K562 (cell line): ENCODE data around the gene ING5. TPM values are rescaled to one million over a fixed set of nuclear protein-coding genes. Genes with fewer than 3 reads are reported as not detected.

Source experiments
- ATAC-seq: fragments of 200-7000 bp; cut with Tn5 transposase; 3 replicates; pipeline ENCODE4 v1.9.1; 2020; ENCODE audit warnings: moderate library complexity
- BruUV-seq: library from RNA; stranded (reverse); fragments of 400-500 nt; replicated peaks from 2 replicates; lab custom pipeline; 2021; lab: Mats Ljungman, UMichigan
- CTCF ChIA-PET: fragments of 300-600 bp; formaldehyde crosslinking; extraction: SDS; loops from one replicate; lab custom pipeline; 2021; ENCODE audit warnings: low intra/inter-chr PET ratio; lab: Yijun Ruan, JAX
- POLR2A ChIA-PET: fragments of 300-600, 350-650 bp; sonication (Branson Sonifier 250); formaldehyde crosslinking; extraction: SDS; loops from one replicate; lab custom pipeline; 2021; ENCODE audit warnings: antibody characterized with exemption, inconsistent platforms; lab: Yijun Ruan, JAX
- DNase-seq, 4 experiments: peaks; one replicate each; pipeline versions ENCODE4 v3.0.0 to v3.0.0-alpha.2; 2011 to 2018; ENCODE audit warnings: low spot score in 3 of 4, mixed read lengths in 3 of 4; ENCODE audit errors: extremely low read depth in 1 of 4
- FAIRE-seq: peaks from 2 replicates; lab custom pipeline; 2011; peaks lifted over from hg19 to GRCh38; lab: Jason Lieb, UNC
- H2AFZ ChIP-seq: 2 replicates; pipeline ENCODE4 v1.6.0; 2011; ENCODE audit warnings: low read depth, low read length, control low read depth, inconsistent platforms
- H3K27ac ChIP-seq: fragments of 200-600 bp; 3 replicates; pipeline ENCODE4 v1.8.0; 2011; ENCODE audit warnings: low read depth, mild to moderate bottlenecking, control low read depth, inconsistent platforms, low read length, moderate library complexity, mixed read lengths; ENCODE audit errors: extremely low read depth
- H3K27me3 ChIP-seq, 2 experiments: fragments of 300-600 bp in 1 of 2; 2 replicates in 1 of 2; 3 replicates in 1 of 2; pipeline versions ENCODE4 v1.6.0 to v1.8.0; 2011; ENCODE audit warnings: inconsistent platforms in 2 of 2, low read length in 2 of 2, mild to moderate bottlenecking in 1 of 2, mixed read lengths in 1 of 2, moderate library complexity in 1 of 2; ENCODE audit not compliant: control insufficient read depth in 2 of 2, insufficient read depth in 2 of 2
- H3K36me3 ChIP-seq: fragments of 300-600 bp; 3 replicates; pipeline ENCODE4 v1.8.0; 2011; ENCODE audit warnings: mild to moderate bottlenecking, low read length, inconsistent platforms; ENCODE audit not compliant: control insufficient read depth, insufficient read depth
- H3K4me1 ChIP-seq, 2 experiments: fragments of 200-600 bp in 1 of 2; replicated peaks in 1 of 2; 2 replicates in 1 of 2; 3 replicates in 1 of 2; pipeline versions ENCODE4 v1.5.1 to v1.8.0; 2011; ENCODE audit warnings: inconsistent platforms in 2 of 2, low read length in 2 of 2, mild to moderate bottlenecking in 1 of 2, mixed read lengths in 1 of 2, moderate library complexity in 1 of 2; ENCODE audit not compliant: control insufficient read depth in 2 of 2, insufficient read depth in 2 of 2
- H3K4me2 ChIP-seq: 2 replicates; pipeline ENCODE4 v1.6.1; 2011; ENCODE audit warnings: low read length, control low read depth, inconsistent platforms, mixed read lengths; ENCODE audit not compliant: insufficient read depth
- H3K4me3 ChIP-seq: fragments of 200-600 bp; sonication (generic), shearing (Covaris generic); 2 replicates; pipeline ENCODE4 v1.5.1; 2016; ENCODE audit warnings: control low read depth, inconsistent platforms
- H3K79me2 ChIP-seq: fragments of 200-600 bp; 3 replicates; pipeline ENCODE4 v1.8.0; 2011; ENCODE audit warnings: low read length, inconsistent platforms; ENCODE audit not compliant: control insufficient read depth, insufficient read depth
- H3K9ac ChIP-seq, 2 experiments: 2 replicates each; pipeline versions ENCODE4 v1.6.0 to v1.6.1; 2011; ENCODE audit warnings: low read depth in 2 of 2, low read length in 2 of 2, control low read depth in 1 of 2, inconsistent platforms in 1 of 2, mild to moderate bottlenecking in 1 of 2, mixed read lengths in 1 of 2; ENCODE audit not compliant: insufficient read depth in 1 of 2
- H3K9me1 ChIP-seq: one replicate; pipeline ENCODE4 v1.6.0; 2011; ENCODE audit warnings: inconsistent platforms, mild to moderate bottlenecking, low read length, moderate library complexity; ENCODE audit not compliant: control insufficient read depth, insufficient read depth
- H3K9me3 ChIP-seq: replicated peaks from 2 replicates; pipeline ENCODE4 v1.5.1; 2011; ENCODE audit warnings: low read depth, low read length, inconsistent platforms; ENCODE audit not compliant: control insufficient read depth, insufficient read depth
- H4K20me1 ChIP-seq: replicated peaks from 2 replicates; pipeline ENCODE4 v1.6.1; 2011; ENCODE audit warnings: low read length, inconsistent platforms, mixed read lengths; ENCODE audit not compliant: control insufficient read depth, insufficient read depth
- E2F3 ChIP-seq: fragments of 250-450 bp; sonication (Bioruptor Pico); IDR thresholded peaks from 2 replicates; pipeline ENCODE4 v1.4.0; 2020; ENCODE audit warnings: mild to moderate bottlenecking
- JUN ChIP-seq, 2 experiments: sonication (generic) in 1 of 2; formaldehyde crosslinking in 1 of 2; IDR thresholded peaks; 2 replicates each; pipeline versions ENCODE4 v1.6.1 to v1.8.0; 2012 to 2022; ENCODE audit warnings: borderline replicate concordance in 2 of 2, mild to moderate bottlenecking in 2 of 2, improper control_type of control experiment in 1 of 2, low read depth in 1 of 2, low read length in 1 of 2, missing genetic modification reagents in 1 of 2
- MYNN ChIP-seq, 2 experiments: sonication (generic); formaldehyde crosslinking in 1 of 2; IDR thresholded peaks; 2 replicates each; pipeline versions ENCODE4 v1.5.0 to v1.6.1; 2016 to 2020; ENCODE audit warnings: antibody characterized with exemption in 1 of 2, missing genetic modification reagents in 1 of 2
- NCOR1 ChIP-seq: fragments of 450-650 bp; IDR thresholded peaks from 2 replicates; pipeline ENCODE4 v1.6.1; 2016; ENCODE audit warnings: mild to moderate bottlenecking, moderate library complexity
- NUFIP1 ChIP-seq: fragments of 450-650 bp; IDR thresholded peaks from 2 replicates; pipeline ENCODE4 v1.6.1; 2018; ENCODE audit not compliant: partially characterized antibody
- OTX1 ChIP-seq: fragments of 450-650 bp; formaldehyde crosslinking; IDR thresholded peaks from 2 replicates; pipeline ENCODE4 v1.4.0; 2022; ENCODE audit warnings: mild to moderate bottlenecking
- PCBP1 ChIP-seq: fragments of 200-400 bp; formaldehyde crosslinking; IDR thresholded peaks from 2 replicates; pipeline ENCODE4 v1.6.1; 2018; ENCODE audit warnings: mild to moderate bottlenecking, low read depth, low read length; ENCODE audit not compliant: poor library complexity, severe bottlenecking
- POLR2H ChIP-seq: IDR thresholded peaks from 2 replicates; pipeline ENCODE4 v1.6.1; 2016; ENCODE audit warnings: missing genetic modification characterization, low read depth, mild to moderate bottlenecking, control low read depth, missing compliant biosample characterization, moderate library complexity
- PRPF4 ChIP-seq: fragments of 200-400 bp; formaldehyde crosslinking; IDR thresholded peaks from one replicate; pipeline ENCODE4 v1.6.1; 2017; ENCODE audit warnings: low read length, low read depth, mild to moderate bottlenecking; ENCODE audit not compliant: insufficient read depth, poor library complexity, severe bottlenecking
- SMARCE1 ChIP-seq: fragments of 450-650 bp; IDR thresholded peaks from 2 replicates; pipeline ENCODE4 v1.7.1; 2016; ENCODE audit warnings: mild to moderate bottlenecking
- YY1 ChIP-seq, 3 experiments: IDR thresholded peaks; 2 replicates each; pipeline ENCODE4 v1.6.1; 2011; ENCODE audit warnings: low read length in 2 of 3, mild to moderate bottlenecking in 2 of 3, moderate library complexity in 2 of 3, borderline replicate concordance in 1 of 3, control low read depth in 1 of 3, low read depth in 1 of 3; ENCODE audit not compliant: insufficient read depth in 3 of 3, insufficient replicate concordance in 2 of 3, control insufficient read depth in 1 of 3, insufficient read length in 1 of 3; ENCODE audit errors: extremely low read depth in 1 of 3
- ZFP30 ChIP-seq: fragments of 250-450 bp; sonication (Bioruptor Pico); IDR thresholded peaks from 2 replicates; pipeline ENCODE4 v1.8.0; 2022; ENCODE audit warnings: moderate library complexity, mild to moderate bottlenecking, inconsistent platforms, borderline replicate concordance
- ZNF217 ChIP-seq: sonication (generic); formaldehyde crosslinking; IDR thresholded peaks from 2 replicates; pipeline ENCODE4 v1.8.0; 2022; ENCODE audit warnings: mild to moderate bottlenecking, missing genetic modification reagents
- WGBS: fragments of 100-300 bp; shearing (Covaris generic); methylation state at CpG from one replicate; pipeline ENCODE4 v1.1.6; 2016; ENCODE audit warnings: low coverage, mixed read lengths; ENCODE audit not compliant: insufficient coverage; ENCODE audit errors: missing lambda C conversion rate; 5-methylcytosine and 5-hydroxymethylcytosine counted together
- in situ Hi-C: fragments of 300-500 bp; cut with MboI; formaldehyde crosslinking; loops from 4 replicates; pipeline ENCODE4 v1.15.0; 2018; ENCODE audit warnings: inconsistent platforms, mixed read lengths
- intact Hi-C: fragments of 100-400 bp; cut with micrococcal nuclease; formaldehyde crosslinking; loops from 2 replicates; pipeline ENCODE4 v1.14.2; 2022
- polyA plus RNA-seq, 8 experiments: library from polyadenylated mRNA; depleted of rRNA in 4 of 8; stranded (reverse) in 5 of 8; unstranded in 3 of 8; fragments of >200 nt; fragmentation: Nextera tagmentation in 2 of 8; fragmentation: Illumina TruSeq in 1 of 8; extraction: Ambion mirVana in 2 of 8; extraction: Trizol in 1 of 8; gene quantifications; 2 replicates each; pipeline versions ENCODE4 v1.2.1 to v1.2.3, GENCODE V29; 2011 to 2014; ENCODE audit warnings: inconsistent platforms in 1 of 8, missing spikeins in 1 of 8
- total RNA-seq, 7 experiments: library from RNA; depleted of rRNA in 6 of 7; stranded (reverse); fragments of >200 nt in 6 of 7; fragmentation: Illumina TruSeq in 2 of 7; extraction: Trizol in 2 of 7; gene quantifications; 2 replicates each; pipeline versions ENCODE4 v1.2.1 to v1.2.3, GENCODE V29; 2011 to 2021; ENCODE audit warnings: low replicate concordance in 1 of 7
- TF ChIP-seq, protein P1 (sequence below): sonication (generic); formaldehyde crosslinking; IDR thresholded peaks from 2 replicates; pipeline ENCODE4 v1.8.0; 2023; ENCODE audit warnings: missing genetic modification reagents, mild to moderate bottlenecking, borderline replicate concordance

The ING5 gene
- total and polyA plus RNA-seq, 9 of the 15 experiments (the other 6 are each of a cell fraction or from before 2014, with no cell fraction given), result 10.4 to 53.3 (median 27.9) TPM

- H3K36me3 ChIP-seq, result peaks cover 54% of the 10 kb centered on the region
- intact Hi-C loops (loop anchor here (5.0 kb wide), 1 partner anchor 45 kb away; the partner anchor contains the start of gene D2HGDH), in situ Hi-C loops (no loop called here)
- H3K79me2 ChIP-seq, result peaks cover 49% of the 10 kb centered on the region
- H3K9me1 ChIP-seq, result no peaks in the 10 kb centered on the region
- H3K4me1 ChIP-seq, result peaks cover 4 to 11% of the 10 kb centered on the region in 2 experiments; a peak in 4 of 5 replicates
- BruUV-seq, result TSS peak; percentile 80
- H3K9ac ChIP-seq, result peak within 1 kb of the TSS; percentile 94 to 99
- no peaks in the 10 kb centered on the region for H3K9me3 ChIP-seq
- ChIA-PET POLR2A (interaction anchor here (0.7 to 1.5 kb wide), 7 partner anchors 9 to 27 kb away, joined by 3 to 9 read pairs (median 5); partner anchors contain the start of gene ING5), CTCF (no interaction called here)
- peak within 1 kb of the TSS; percentile 87 for H3K4me2 ChIP-seq
- peak; percentile 94 for ATAC-seq
- H3K27ac ChIP-seq, result peak within 1 kb of the TSS; percentile 95
- DNase-seq, result peak; percentile 85 to 95 (median 90)
- H3K27me3 ChIP-seq, result no peaks in the 10 kb centered on the region
- FAIRE-seq, result peak; percentile 87
- H3K4me3 ChIP-seq, result peak within 1 kb of the TSS; percentile 97
- H2AFZ ChIP-seq, result peak within 1 kb of the TSS; percentile 76
- 0% methylated on average over 15 of the region's 102 CpGs for WGBS
- H4K20me1 ChIP-seq, result no peaks in the 10 kb centered on the region
- TF ChIP-seq PCBP1 (no peak), NCOR1 (0 out of 2 replicates have a peak, but pooled peaks have one; percentile 3), MYNN (IDR thresholded peaks at IDR 0.05) (no peak), MYNN (CRISPR knock-in tag; IDR thresholded peaks at IDR 0.05) (no peak), SMARCE1 (no peak), E2F3 (CRISPR knock-in tag) (no peak), NUFIP1 (no peak), YY1 (IDR thresholded peaks at IDR 0.05; ENCODE audit: borderline replicate concordance in 1 of 3, control insufficient read depth in 1 of 3, extremely low read depth in 1 of 3, insufficient read depth in 3 of 3, insufficient read length in 1 of 3, insufficient replicate concordance in 2 of 3, low read depth in 1 of 3, low read length in 2 of 3) (peak; percentile 73 to 94 (median 90)), ZNF217 (CRISPR knock-in tag) (no peak), POLR2H (tag) (peak; percentile 65; the same call in 1 of the 2 replicates), PRPF4 (no peak), JUN (IDR thresholded peaks at IDR 0.05; ENCODE audit: borderline replicate concordance, low read depth, low read length) (no peak), JUN (CRISPR knock-in tag; IDR thresholded peaks at IDR 0.05; ENCODE audit: borderline replicate concordance) (no peak), ZFP30 (CRISPR knock-in tag) (no peak), OTX1 (CRISPR knock-in tag) (no peak)
- TF ChIP-seq, protein P1, sequence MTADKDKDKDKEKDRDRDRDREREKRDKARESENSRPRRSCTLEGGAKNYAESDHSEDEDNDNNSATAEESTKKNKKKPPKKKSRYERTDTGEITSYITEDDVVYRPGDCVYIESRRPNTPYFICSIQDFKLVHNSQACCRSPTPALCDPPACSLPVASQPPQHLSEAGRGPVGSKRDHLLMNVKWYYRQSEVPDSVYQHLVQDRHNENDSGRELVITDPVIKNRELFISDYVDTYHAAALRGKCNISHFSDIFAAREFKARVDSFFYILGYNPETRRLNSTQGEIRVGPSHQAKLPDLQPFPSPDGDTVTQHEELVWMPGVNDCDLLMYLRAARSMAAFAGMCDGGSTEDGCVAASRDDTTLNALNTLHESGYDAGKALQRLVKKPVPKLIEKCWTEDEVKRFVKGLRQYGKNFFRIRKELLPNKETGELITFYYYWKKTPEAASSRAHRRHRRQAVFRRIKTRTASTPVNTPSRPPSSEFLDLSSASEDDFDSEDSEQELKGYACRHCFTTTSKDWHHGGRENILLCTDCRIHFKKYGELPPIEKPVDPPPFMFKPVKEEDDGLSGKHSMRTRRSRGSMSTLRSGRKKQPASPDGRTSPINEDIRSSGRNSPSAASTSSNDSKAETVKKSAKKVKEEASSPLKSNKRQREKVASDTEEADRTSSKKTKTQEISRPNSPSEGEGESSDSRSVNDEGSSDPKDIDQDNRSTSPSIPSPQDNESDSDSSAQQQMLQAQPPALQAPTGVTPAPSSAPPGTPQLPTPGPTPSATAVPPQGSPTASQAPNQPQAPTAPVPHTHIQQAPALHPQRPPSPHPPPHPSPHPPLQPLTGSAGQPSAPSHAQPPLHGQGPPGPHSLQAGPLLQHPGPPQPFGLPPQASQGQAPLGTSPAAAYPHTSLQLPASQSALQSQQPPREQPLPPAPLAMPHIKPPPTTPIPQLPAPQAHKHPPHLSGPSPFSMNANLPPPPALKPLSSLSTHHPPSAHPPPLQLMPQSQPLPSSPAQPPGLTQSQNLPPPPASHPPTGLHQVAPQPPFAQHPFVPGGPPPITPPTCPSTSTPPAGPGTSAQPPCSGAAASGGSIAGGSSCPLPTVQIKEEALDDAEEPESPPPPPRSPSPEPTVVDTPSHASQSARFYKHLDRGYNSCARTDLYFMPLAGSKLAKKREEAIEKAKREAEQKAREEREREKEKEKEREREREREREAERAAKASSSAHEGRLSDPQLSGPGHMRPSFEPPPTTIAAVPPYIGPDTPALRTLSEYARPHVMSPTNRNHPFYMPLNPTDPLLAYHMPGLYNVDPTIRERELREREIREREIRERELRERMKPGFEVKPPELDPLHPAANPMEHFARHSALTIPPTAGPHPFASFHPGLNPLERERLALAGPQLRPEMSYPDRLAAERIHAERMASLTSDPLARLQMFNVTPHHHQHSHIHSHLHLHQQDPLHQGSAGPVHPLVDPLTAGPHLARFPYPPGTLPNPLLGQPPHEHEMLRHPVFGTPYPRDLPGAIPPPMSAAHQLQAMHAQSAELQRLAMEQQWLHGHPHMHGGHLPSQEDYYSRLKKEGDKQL (CRISPR knock-in tag), result 0 out of 2 replicates have a peak, but pooled peaks have one; percentile 47
Measured at GRCh38 chr2:241686650-241687425, 15.0 kb upstream of the ING5 start, which contains the start of gene DTYMK. DTYMK (minus strand) TSS chr2:241686815; CDS start chr2:241686783, 32 bp downstream.
